Right lung (tissue), 5 donors: Measurements from ENCODE around the gene ST13. TPM values are rescaled to one million over a fixed set of nuclear protein-coding genes. Genes with fewer than 3 reads are reported as not detected.
A peak's percentile ranks its signal among the peaks of the same experiment; 100 is the strongest.
"Not testable (repeated sequence)": the region's sequence is repeated elsewhere in the genome, so short reads cannot be mapped to it uniquely, and the experiment has no call there.

ENCODE experiments used
- DNase-seq, 2 donors: peaks; one replicate each; pipeline ENCODE4 v3.0.0-alpha.2; 2013
- polyA plus RNA-seq, 5 donors: library from polyadenylated mRNA; unstranded; fragments of 120-200 nt; gene quantifications; one replicate each; pipeline versions ENCODE4 v1.2.1 to v1.2.3, GENCODE V29; 2013; ENCODE audit warnings: inconsistent platforms in 1 of 5, low replicate concordance in 1 of 5; ENCODE audit not compliant: insufficient read length in 5 of 5, insufficient read depth in 1 of 5

Gene ST13
- polyA plus RNA-seq, 5 donors, result 483 to 731 (median 531) TPM

- DNase-seq, result no peak
Measured at GRCh38 chr22:40853333-40853732, 3.1 kb downstream of the ST13 start.

DNA sequence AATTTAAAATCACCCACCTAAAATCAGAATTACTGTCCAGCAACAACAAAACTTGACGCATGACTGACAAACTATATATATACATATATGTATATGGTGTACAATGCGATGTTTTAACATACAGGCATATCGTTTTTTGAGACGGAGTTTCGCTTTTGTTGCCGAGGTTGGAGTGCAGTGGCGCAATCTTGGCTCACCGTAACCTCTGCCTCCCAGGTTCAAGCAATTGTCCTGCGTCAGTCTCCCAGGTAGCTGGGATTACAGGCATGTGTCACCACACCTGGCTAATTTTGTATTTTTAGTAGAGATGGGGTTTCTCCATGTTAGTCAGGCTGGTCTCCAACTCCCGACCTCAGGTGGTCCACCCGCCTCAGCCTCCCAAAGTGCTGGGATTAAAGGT lies 10.6 kb downstream of the ST13 start:
- DNase-seq, result not testable (repeated sequence)

- DNase-seq, result no peak
Measured at GRCh38 chr22:40844951-40845350, 11.5 kb downstream of the ST13 start.

GRCh38 chr22:40838486-40838885 lies 18.0 kb downstream of the ST13 start:
- DNase-seq, result no peak

GRCh38 chr22:40834619-40835018 lies 21.8 kb downstream of the ST13 start:
- no peak for DNase-seq

GRCh38 chr22:40829131-40829530 lies 27.3 kb downstream of the ST13 start:
- no peak for DNase-seq

- DNase-seq, result no peak
Measured at GRCh38 chr22:40826984-40827741, 29.3 kb downstream of the ST13 start.

DNA sequence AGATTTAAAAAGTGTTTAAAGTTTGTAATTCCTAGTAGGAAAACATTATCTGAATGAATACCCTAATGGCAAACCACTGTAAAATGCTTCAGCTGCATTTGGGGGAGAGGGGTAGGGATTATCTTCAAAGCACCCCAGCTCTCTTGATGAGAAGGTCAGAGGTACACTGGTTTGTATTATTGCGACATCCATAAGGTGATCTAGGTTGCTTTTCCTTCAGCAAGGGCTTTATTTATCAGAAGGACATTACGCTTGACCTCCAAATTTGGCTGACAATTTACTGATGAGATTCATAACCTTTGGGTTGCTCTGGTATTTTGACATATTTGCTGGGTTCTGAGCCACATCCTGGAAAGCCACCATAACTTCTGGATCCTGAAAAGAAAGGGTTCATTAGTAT lies 30.1 kb downstream of the ST13 start:
- DNase-seq, result not testable (repeated sequence)

DNA sequence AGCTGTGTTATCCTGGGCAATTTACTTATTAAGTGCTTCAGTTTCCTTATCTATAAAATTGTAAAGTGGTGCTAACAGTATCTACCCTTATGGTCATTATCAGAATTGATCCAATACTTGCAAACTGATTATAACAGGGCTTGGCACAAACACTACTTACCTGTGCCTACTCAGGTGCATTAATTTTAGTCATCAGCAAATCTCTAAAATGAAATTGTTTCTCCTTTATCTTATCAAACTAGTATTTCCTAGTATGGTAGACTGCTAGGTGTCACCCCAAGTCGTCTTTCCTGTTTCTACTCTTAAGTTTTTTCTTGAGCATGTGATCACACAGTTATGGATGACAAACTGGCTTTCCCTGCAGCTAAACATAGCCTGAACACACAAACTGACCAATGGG lies 33.0 kb downstream of the ST13 start:
- DNase-seq, result no peak

GRCh38 chr22:40819599-40820140 lies 36.8 kb downstream of the ST13 start:
- no peak for DNase-seq

- peak; percentile 82 to 85 for DNase-seq
Measured at GRCh38 chr22:40818747-40819598, 37.5 kb downstream of the ST13 start, which contains the start of gene SLC25A17. Gene SLC25A17, minus strand, starts transcription at chr22:40819346. Its CDS starts 98 bp downstream, at chr22:40819248.

- DNase-seq, result no peak
Measured at GRCh38 chr22:40818192-40818746, 38.2 kb downstream of the ST13 start.

DNA sequence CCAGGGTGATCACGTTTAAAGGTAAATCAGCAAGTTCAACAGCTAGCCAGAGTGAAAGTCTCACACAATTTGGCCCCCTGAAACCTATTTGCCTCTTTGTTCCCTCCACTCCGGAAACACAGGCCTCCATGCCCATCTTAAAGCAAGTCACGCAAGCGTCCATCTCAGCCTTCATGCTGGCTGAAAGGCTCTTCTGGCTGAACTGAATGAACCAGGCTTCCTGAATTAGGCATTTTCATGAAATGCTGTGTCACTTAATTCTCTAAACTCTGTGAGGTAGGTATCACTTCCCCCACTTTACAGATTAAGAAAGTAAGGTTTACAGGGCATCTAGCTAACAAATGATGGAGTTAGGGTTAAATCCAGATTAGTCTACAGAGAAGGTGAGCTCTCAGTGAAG lies 38.7 kb downstream of the ST13 start:
- no peak for DNase-seq

GRCh38 chr22:40813912-40814315 lies 42.5 kb downstream of the ST13 start:
- no peak for DNase-seq

GRCh38 chr22:40808018-40808841 lies 48.2 kb downstream of the ST13 start:
- DNase-seq, result no peak

- no peak for DNase-seq
Measured at GRCh38 chr22:40806711-40807110, 49.7 kb downstream of the ST13 start.

- DNase-seq, result no peak
Measured at GRCh38 chr22:40805699-40806203, 50.7 kb downstream of the ST13 start.

DNA sequence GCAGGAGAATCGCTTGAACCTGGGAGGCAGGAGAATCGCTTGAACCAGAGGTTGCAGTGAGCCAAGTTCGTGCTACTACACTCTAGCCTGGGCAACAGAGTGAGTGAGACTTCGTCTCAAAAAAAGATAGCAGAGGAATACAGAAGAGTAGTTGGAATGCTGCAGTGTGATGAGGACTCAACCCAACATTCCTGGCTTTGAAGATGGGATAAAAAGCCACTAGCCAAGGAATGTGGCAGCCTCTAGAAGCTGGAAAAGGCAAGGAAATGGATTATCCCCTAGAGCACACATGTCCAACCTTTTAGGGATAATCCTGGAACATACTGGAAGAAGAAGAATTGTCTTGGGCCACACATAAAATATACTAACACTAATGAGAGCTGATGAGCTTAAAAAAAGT lies 51.2 kb downstream of the ST13 start:
- DNase-seq, result no peak

- DNase-seq, result no peak
Measured at GRCh38 chr22:40803321-40803720, 53.1 kb downstream of the ST13 start.

GRCh38 chr22:40799008-40799407 lies 57.4 kb downstream of the ST13 start:
- DNase-seq, result no peak

DNA sequence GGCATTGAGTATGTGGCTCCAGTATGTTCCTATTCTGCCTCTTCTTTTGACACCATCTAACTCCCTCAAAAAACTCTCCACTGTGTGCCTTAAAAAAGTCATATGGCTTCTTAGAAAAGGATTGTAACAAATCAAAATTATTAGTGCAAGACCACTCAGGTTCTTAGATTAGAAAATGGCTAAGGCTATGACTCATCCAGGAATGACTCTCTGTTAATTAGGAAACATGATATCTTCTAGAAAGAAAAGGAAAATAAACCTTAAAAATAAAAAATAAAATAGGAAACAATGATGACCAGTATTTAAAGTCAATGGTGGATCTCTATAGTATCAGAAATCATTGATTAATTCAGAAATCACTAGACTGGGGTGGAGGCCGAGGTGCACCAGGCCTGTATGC lies 59.0 kb downstream of the ST13 start:
- no peak for DNase-seq
